BJ (cell line): Measurements from ENCODE around the gene TUBA8. TPM values are rescaled to one million over a fixed set of nuclear protein-coding genes. Genes with fewer than 3 reads are reported as not detected.

ENCODE experiments used
- CTCF ChIA-PET: fragments of 350-600 bp; formaldehyde crosslinking; extraction: SDS; loops from one replicate; lab custom pipeline; 2021; ENCODE audit warnings: antibody characterized with exemption, inconsistent platforms; lab: Yijun Ruan, JAX
- POLR2A ChIA-PET: fragments of 300-600 bp; sonication (Branson Sonifier 250); formaldehyde crosslinking; extraction: SDS; loops from one replicate; lab custom pipeline; 2021; ENCODE audit warnings: antibody characterized with exemption; lab: Charles Lee
- DNase-seq: peaks from one replicate; pipeline ENCODE4 v3.0.0-alpha.2; 2011; ENCODE audit warnings: low read depth
- H3K27me3 ChIP-seq: 2 replicates; pipeline ENCODE4 v1.6.0; 2011; ENCODE audit warnings: low read length; ENCODE audit not compliant: control insufficient read depth, insufficient read depth
- H3K36me3 ChIP-seq: 2 replicates; pipeline ENCODE4 v1.5.1; 2011; ENCODE audit warnings: low read length; ENCODE audit not compliant: control insufficient read depth, insufficient read depth
- H3K4me3 ChIP-seq: 2 replicates; pipeline ENCODE4 v1.5.1; 2011; ENCODE audit warnings: low read depth, mild to moderate bottlenecking, control low read depth, low read length
- CTCF ChIP-seq: IDR thresholded peaks from 2 replicates; pipeline ENCODE4 v1.5.1; 2011; ENCODE audit warnings: low read depth, mild to moderate bottlenecking, control low read depth, inconsistent platforms, low read length, moderate library complexity; ENCODE audit not compliant: insufficient read depth
- polyA plus RNA-seq: library from polyadenylated mRNA; depleted of rRNA; stranded (reverse); fragments of >200 nt; gene quantifications from 2 replicates; pipeline ENCODE4 v1.2.3, GENCODE V29; 2011

The TUBA8 gene
- polyA plus RNA-seq, 1 experiment, result 1.3 TPM

GRCh38 chr22:18110954-18111758 lies 547 bp downstream of the TUBA8 start:
- H3K27me3 ChIP-seq, result peaks cover 3% of the 10 kb centered on the region
- TF ChIP-seq CTCF, result no peak
- H3K4me3 ChIP-seq, result peak overlapping the region; percentile 41
- DNase-seq, result no peak
- no peaks in the 10 kb centered on the region for H3K36me3 ChIP-seq
- ChIA-PET POLR2A (no interaction called here), CTCF (no interaction called here)

- H3K36me3 ChIP-seq, result no peaks in the 10 kb centered on the region
- no peak for TF ChIP-seq CTCF
- ChIA-PET POLR2A (no interaction called here), CTCF (no interaction called here)
- no peak overlapping the region for H3K4me3 ChIP-seq
- peaks cover 3% of the 10 kb centered on the region for H3K27me3 ChIP-seq
- DNase-seq, result no peak
These were observed 1.2 kb downstream of the TUBA8 start for GRCh38 chr22:18111759-18112330.

- POLR2A ChIA-PET, result no interaction called here
- peaks cover 3% of the 10 kb centered on the region for H3K27me3 ChIP-seq
- CTCF ChIA-PET, result interaction anchor here (1.0 kb wide), 1 partner anchor 283 kb away, joined by 3 read pairs; no protein-coding TSS in a partner anchor
These were observed 1.8 kb downstream of the TUBA8 start for GRCh38 chr22:18112440-18112839.

GRCh38 chr22:18113680-18114394 lies 3.2 kb downstream of the TUBA8 start:
- Histone ChIP-seq H3K36me3 (no peaks in the 10 kb centered on the region), H3K4me3 (no peak overlapping the region), H3K27me3 (peaks cover 3% of the 10 kb centered on the region)
- POLR2A ChIA-PET, result no interaction called here
- TF ChIP-seq CTCF, result no peak
- CTCF ChIA-PET, result interaction anchor here (1.0 kb wide), 1 partner anchor 284 kb away, joined by 3 read pairs; no protein-coding TSS in a partner anchor
- no peak for DNase-seq

More at GRCh38 chr22:18112440-18112839, 1.8 kb downstream of the TUBA8 start:
- DNase-seq, result no peak
- H3K36me3 ChIP-seq, result no peaks in the 10 kb centered on the region
- TF ChIP-seq CTCF, result no peak
- H3K4me3 ChIP-seq, result no peak overlapping the region

GRCh38 chr22:18114495-18114894 lies 3.9 kb downstream of the TUBA8 start:
- ChIA-PET CTCF (no interaction called here), POLR2A (no interaction called here)
- TF ChIP-seq CTCF, result no peak
- Histone ChIP-seq H3K36me3 (no peaks in the 10 kb centered on the region), H3K27me3 (peaks cover 3% of the 10 kb centered on the region), H3K4me3 (no peak overlapping the region)
- no peak for DNase-seq
